IMR-90 (cell line): Measurements from ENCODE around the gene NKAIN4. TPM values are rescaled to one million over a fixed set of nuclear protein-coding genes. Genes with fewer than 3 reads are reported as not detected.
A peak's percentile ranks its signal among the peaks of the same experiment; 100 is the strongest.

Source experiments
- ATAC-seq: fragments of 200-7000 bp; cut with Tn5 transposase; 2 replicates; pipeline ENCODE4 v1.9.1; 2020; ENCODE audit warnings: low read depth, mild to moderate bottlenecking, moderate library complexity
- BruUV-seq: library from RNA; stranded (reverse); fragments of 400-500 nt; replicated peaks from 2 replicates; lab custom pipeline; 2021; lab: Mats Ljungman, UMichigan
- CTCF ChIA-PET: fragments of 300-600 bp; formaldehyde crosslinking; extraction: SDS; loops from one replicate; lab custom pipeline; 2021; ENCODE audit warnings: antibody characterized with exemption; lab: Yijun Ruan, JAX
- POLR2A ChIA-PET: fragments of 300-600 bp; sonication (Branson Sonifier 250); formaldehyde crosslinking; loops from one replicate; lab custom pipeline; 2022; ENCODE audit warnings: antibody characterized with exemption; ENCODE audit not compliant: unreplicated experiment; lab: Charles Lee
- DNase-seq: peaks from one replicate; pipeline ENCODE4 v3.0.0; 2013
- H2AFZ ChIP-seq: replicated peaks from 2 replicates; pipeline ENCODE3; 2013; ENCODE audit warnings: low read length, mild to moderate bottlenecking; ENCODE audit not compliant: poor library complexity
- H2AK5ac ChIP-seq: 2 replicates; pipeline ENCODE4 v1.6.1; 2013; ENCODE audit warnings: low read depth, low read length, inconsistent platforms
- H2AK9ac ChIP-seq: replicated peaks from 2 replicates; pipeline ENCODE3; 2013; ENCODE audit warnings: mild to moderate bottlenecking, low read depth, low read length, moderate library complexity; ENCODE audit not compliant: poor library complexity
- H2BK120ac ChIP-seq: 2 replicates; pipeline ENCODE4 v1.6.1; 2013; ENCODE audit warnings: low read depth, low read length, inconsistent platforms
- H2BK15ac ChIP-seq: 3 replicates; pipeline ENCODE4 v1.6.1; 2013; ENCODE audit warnings: low read depth, low read length, inconsistent platforms
- H2BK20ac ChIP-seq: 2 replicates; pipeline ENCODE4 v1.6.1; 2013; ENCODE audit warnings: low read depth, mild to moderate bottlenecking, inconsistent platforms, low read length, moderate library complexity
- H2BK5ac ChIP-seq: 2 replicates; pipeline ENCODE4 v1.6.1; 2013; ENCODE audit warnings: mild to moderate bottlenecking, low read depth, low read length, inconsistent platforms; ENCODE audit not compliant: poor library complexity, severe bottlenecking
- H3K14ac ChIP-seq: replicated peaks from 2 replicates; pipeline ENCODE4 v1.6.1; 2013; ENCODE audit warnings: low read depth, low read length, inconsistent platforms
- H3K18ac ChIP-seq: 2 replicates; pipeline ENCODE4 v1.6.1; 2013; ENCODE audit warnings: low read depth, low read length, control low read depth
- H3K23ac ChIP-seq: 2 replicates; pipeline ENCODE4 v1.6.1; 2013; ENCODE audit warnings: low read depth, low read length, inconsistent platforms
- H3K27ac ChIP-seq: 2 replicates; pipeline ENCODE4 v1.5.1; 2013; ENCODE audit warnings: mild to moderate bottlenecking, control low read depth, low read length; ENCODE audit not compliant: insufficient read depth
- H3K27me3 ChIP-seq: 2 replicates; pipeline ENCODE4 v1.6.1; 2013; ENCODE audit warnings: low read length; ENCODE audit not compliant: control insufficient read depth, insufficient read depth
- H3K36me3 ChIP-seq: 2 replicates; pipeline ENCODE4 v1.6.1; 2013; ENCODE audit warnings: low read length, mixed read lengths; ENCODE audit not compliant: control insufficient read depth, insufficient read depth
- H3K4ac ChIP-seq: 2 replicates; pipeline ENCODE4 v1.6.1; 2013; ENCODE audit warnings: low read depth, low read length, inconsistent platforms
- H3K4me1 ChIP-seq: 2 replicates; pipeline ENCODE4 v1.6.1; 2013; ENCODE audit warnings: low read length, mixed read lengths; ENCODE audit not compliant: control insufficient read depth, insufficient read depth
- H3K4me2 ChIP-seq: 2 replicates; pipeline ENCODE4 v1.6.1; 2013; ENCODE audit warnings: low read depth, mild to moderate bottlenecking, control low read depth, low read length, moderate library complexity
- H3K4me3 ChIP-seq: 2 replicates; pipeline ENCODE4 v1.5.1; 2013; ENCODE audit warnings: low read depth, mild to moderate bottlenecking, control low read depth, low read length, moderate library complexity; ENCODE audit not compliant: insufficient read depth
- H3K56ac ChIP-seq: 2 replicates; pipeline ENCODE4 v1.6.1; 2013; ENCODE audit warnings: low read length, inconsistent platforms; ENCODE audit not compliant: insufficient read depth; ENCODE audit errors: extremely low read depth
- H3K79me1 ChIP-seq, 2 experiments: 2 replicates each; pipeline ENCODE4 v1.6.1; 2013; ENCODE audit warnings: low read length in 2 of 2, inconsistent platforms in 1 of 2, low read depth in 1 of 2
- H3K9ac ChIP-seq: 2 replicates; pipeline ENCODE4 v1.6.1; 2013; ENCODE audit warnings: low read depth, low read length, control low read depth
- H3K9me1 ChIP-seq: 2 replicates; pipeline ENCODE4 v1.6.1; 2013; ENCODE audit warnings: low read length, inconsistent platforms; ENCODE audit not compliant: insufficient read depth
- H3K9me3 ChIP-seq: 2 replicates; pipeline ENCODE4 v1.6.1; 2013; ENCODE audit warnings: low read length; ENCODE audit not compliant: control insufficient read depth, insufficient read depth
- H4K20me1 ChIP-seq: 2 replicates; pipeline ENCODE4 v1.6.1; 2013; ENCODE audit warnings: low read length, inconsistent platforms; ENCODE audit not compliant: insufficient read depth
- H4K5ac ChIP-seq: 2 replicates; pipeline ENCODE4 v1.6.1; 2013; ENCODE audit warnings: mild to moderate bottlenecking, low read depth, low read length, control low read depth
- H4K8ac ChIP-seq, 2 experiments: 2 replicates each; pipeline ENCODE4 v1.6.1; 2013; ENCODE audit warnings: low read depth in 2 of 2, low read length in 2 of 2, control low read depth in 1 of 2, inconsistent platforms in 1 of 2
- H4K91ac ChIP-seq: 2 replicates; pipeline ENCODE4 v1.6.1; 2013; ENCODE audit warnings: low read depth, low read length, inconsistent platforms; ENCODE audit not compliant: insufficient read depth
- FOS ChIP-seq: fragments of 150-350 bp; IDR thresholded peaks from 2 replicates; pipeline ENCODE4 v1.6.1; 2016; ENCODE audit warnings: low read depth, low read length
- MAFK ChIP-seq: IDR thresholded peaks from 2 replicates; pipeline ENCODE4 v1.6.1; 2012; ENCODE audit warnings: low read depth, low read length, improper control_type of control experiment
- MAZ ChIP-seq: IDR thresholded peaks from 2 replicates; pipeline ENCODE4 v1.6.1; 2012; ENCODE audit warnings: low read depth, mild to moderate bottlenecking, low read length, improper control_type of control experiment, moderate library complexity, borderline replicate concordance
- NFE2L2 ChIP-seq: fragments of 150-350 bp; IDR thresholded peaks from 2 replicates; pipeline ENCODE4 v1.6.1; 2016; ENCODE audit warnings: low read depth, mild to moderate bottlenecking, low read length
- POLR2A ChIP-seq: IDR thresholded peaks from 2 replicates; pipeline ENCODE4 v1.6.1; 2012; ENCODE audit warnings: mild to moderate bottlenecking, low read depth, low read length
- RCOR1 ChIP-seq: IDR thresholded peaks from 2 replicates; pipeline ENCODE4 v1.6.1; 2012; ENCODE audit warnings: mild to moderate bottlenecking, low read length, improper control_type of control experiment; ENCODE audit not compliant: insufficient replicate concordance
- whole genome bisulfite sequencing, 2 experiments: methylation state at CpG; one replicate each; pipeline versions ENCODE4 v1.1.5 to v1.1.7; 2013; ENCODE audit warnings: missing lambda C conversion rate in 2 of 2; ENCODE audit not compliant: insufficient read length in 1 of 2; ENCODE audit errors: extremely low coverage in 2 of 2; 5-methylcytosine and 5-hydroxymethylcytosine counted together
- dilution Hi-C: fragments of 300-500 bp; cut with HindIII; formaldehyde crosslinking; loops from one replicate; pipeline ENCODE4 v1.14.3; 2018; ENCODE audit warnings: low sequenced_read_pairs; ENCODE audit not compliant: unreplicated experiment
- in situ Hi-C: fragments of 300-500 bp; cut with MboI; formaldehyde crosslinking; loops from 3 replicates; pipeline ENCODE4 v1.14.3; 2019; ENCODE audit warnings: low sequenced_read_pairs, inconsistent platforms, mixed read lengths
- intact Hi-C: fragments of 100-400 bp; cut with micrococcal nuclease; formaldehyde crosslinking; loops from 2 replicates; pipeline ENCODE4 v1.10.0; 2022
- polyA plus RNA-seq, 3 experiments: library from polyadenylated mRNA; depleted of rRNA; stranded (reverse); fragments of >200 nt; gene quantifications; 2 replicates each; pipeline ENCODE4 v1.2.3, GENCODE V29; 2012; ENCODE audit warnings: low replicate concordance in 1 of 3
- total RNA-seq: library from RNA; depleted of rRNA; stranded (reverse); fragments of >200 nt; gene quantifications from 2 replicates; pipeline ENCODE4 v1.2.3, GENCODE V29; 2012

NKAIN4 gene
- total and polyA plus RNA-seq, 2 of the 4 experiments (the other 2 are of a cell fraction): not detected

DNA sequence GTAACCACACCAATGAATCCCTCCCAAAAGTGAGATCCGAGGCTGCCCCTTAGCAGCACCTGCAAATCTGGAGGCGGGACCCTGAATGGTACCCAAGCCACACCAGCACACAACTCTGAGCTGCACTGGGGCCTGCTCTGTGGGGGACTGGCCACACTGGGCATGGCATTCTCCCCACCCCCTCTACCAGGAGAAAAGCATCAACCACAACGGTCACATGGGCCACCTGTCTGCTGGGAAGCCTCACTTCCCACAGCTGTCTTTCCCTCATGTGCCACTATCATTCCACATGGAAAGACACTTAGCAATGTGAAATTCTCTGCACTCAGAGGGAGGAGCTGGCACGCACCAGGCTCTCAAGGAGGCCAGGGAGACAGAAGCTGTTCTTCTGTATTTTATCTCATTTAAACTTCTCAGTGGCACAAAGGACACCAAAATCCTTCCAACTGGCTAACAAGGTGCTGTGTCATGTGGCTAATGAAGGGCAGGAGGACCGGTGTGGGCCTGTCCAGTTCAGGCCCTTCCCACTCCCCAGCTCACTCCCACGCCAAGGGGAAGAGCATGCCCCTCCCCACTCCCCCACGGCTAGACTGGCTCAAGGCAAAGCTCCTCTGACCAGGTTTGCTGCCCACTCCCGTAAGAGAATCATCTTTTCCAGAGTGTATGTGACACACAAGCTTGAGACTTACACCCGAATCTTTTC, 57.3 kb downstream of the NKAIN4 start:
- WGBS, 2 experiments: 100% methylated on average over 1 of the region's 9 CpGs; no CpG with 5 or more reads in 1 of the 2 experiments
- no peak overlapping the region for H4K91ac ChIP-seq
- DNase-seq: no peak
- no TSS peak for BruUV-seq
- H3K9me3 ChIP-seq: no peaks in the 10 kb centered on the region
- peak overlapping the region; percentile 15 for H2AK9ac ChIP-seq
- H2BK5ac ChIP-seq: no peak overlapping the region
- H3K4me2 ChIP-seq: no peak overlapping the region
- H3K9me1 ChIP-seq: peaks cover 6% of the 10 kb centered on the region; the same call in 1 of the 2 replicates
- dilution Hi-C loops: no loop called here
- no peak overlapping the region for H2BK20ac ChIP-seq
- no peak overlapping the region for H3K23ac ChIP-seq
- H4K20me1 ChIP-seq: peaks cover 82% of the 10 kb centered on the region
- H3K56ac ChIP-seq: no peak overlapping the region
- H2BK120ac ChIP-seq: no peak overlapping the region
- ChIA-PET CTCF (no interaction called here), POLR2A (interaction anchor here (0.6 kb wide), 1 partner anchor 33 kb away, joined by 3 read pairs; no protein-coding TSS in a partner anchor)
- no peaks in the 10 kb centered on the region for H3K4me1 ChIP-seq
- H3K9ac ChIP-seq: no peak overlapping the region
- peaks cover 22% of the 10 kb centered on the region for H3K36me3 ChIP-seq
- H3K4ac ChIP-seq: no peak overlapping the region
- peak; percentile 11; the same call in 1 of the 2 replicates for ATAC-seq
- intact Hi-C loops: no loop called here
- TF ChIP-seq MAZ (no peak), NFE2L2 (no peak), FOS (no peak), POLR2A (no peak), RCOR1 (no peak), MAFK (no peak)
- no peak overlapping the region for H4K8ac ChIP-seq
- no peak overlapping the region for H3K14ac ChIP-seq
- no peak overlapping the region for H2BK15ac ChIP-seq
- H3K4me3 ChIP-seq: no peak overlapping the region
- H2AK5ac ChIP-seq: no peak overlapping the region
- no peak overlapping the region for H4K5ac ChIP-seq
- H3K18ac ChIP-seq: no peak overlapping the region
- H2AFZ ChIP-seq: no peak overlapping the region
- H3K79me1 ChIP-seq: peaks cover 20 to 67% of the 10 kb centered on the region in 2 experiments
- no peaks in the 10 kb centered on the region for H3K27me3 ChIP-seq
- in situ Hi-C loops: no loop called here
- no peak overlapping the region for H3K27ac ChIP-seq
